Mesendoderm (in vitro differentiated cells): ENCODE results near the gene ITPR3. TPM values are rescaled to one million over a fixed set of nuclear protein-coding genes. Genes with fewer than 3 reads are reported as not detected.

Experiments used
- DNase-seq: peaks from one replicate; pipeline ENCODE4 v3.0.0; 2013
- H2AK5ac ChIP-seq: 2 replicates; pipeline ENCODE4 v1.6.1; 2013; ENCODE audit warnings: low read length, inconsistent platforms
- H2BK120ac ChIP-seq: 2 replicates; pipeline ENCODE4 v1.6.1; 2013; ENCODE audit warnings: low read depth, mild to moderate bottlenecking, low read length, moderate library complexity, mixed read lengths
- H2BK15ac ChIP-seq: replicated peaks from 2 replicates; pipeline ENCODE4 v1.6.1; 2013; ENCODE audit warnings: low read depth, mild to moderate bottlenecking, moderate library complexity
- H2BK5ac ChIP-seq: 2 replicates; pipeline ENCODE4 v1.6.1; 2013; ENCODE audit warnings: low read length, inconsistent platforms
- H3K18ac ChIP-seq: 2 replicates; pipeline ENCODE4 v1.6.1; 2013; ENCODE audit warnings: mild to moderate bottlenecking, low read length, mixed read lengths
- H3K23ac ChIP-seq: one replicate; pipeline ENCODE4 v1.6.1; 2013; ENCODE audit warnings: low read length
- H3K27ac ChIP-seq: 2 replicates; pipeline ENCODE4 v1.5.1; 2013; ENCODE audit warnings: low read depth, mild to moderate bottlenecking, inconsistent platforms, low read length, moderate library complexity
- H3K27me3 ChIP-seq: 2 replicates; pipeline ENCODE4 v1.6.1; 2013; ENCODE audit warnings: low read length, control low read depth, mild to moderate bottlenecking, inconsistent platforms; ENCODE audit not compliant: insufficient read depth, poor library complexity
- H3K36me3 ChIP-seq: 2 replicates; pipeline ENCODE4 v1.6.1; 2013; ENCODE audit warnings: low read length, inconsistent platforms; ENCODE audit not compliant: control insufficient read depth, insufficient read depth
- H3K4ac ChIP-seq: one replicate; pipeline ENCODE4 v1.6.1; 2013; ENCODE audit warnings: low read depth, mild to moderate bottlenecking, low read length, moderate library complexity
- H3K4me1 ChIP-seq: 2 replicates; pipeline ENCODE4 v1.6.1; 2013; ENCODE audit warnings: low read depth, low read length, inconsistent platforms; ENCODE audit not compliant: control insufficient read depth
- H3K4me2 ChIP-seq: 2 replicates; pipeline ENCODE4 v1.6.1; 2013; ENCODE audit warnings: low read length
- H3K4me3 ChIP-seq: 2 replicates; pipeline ENCODE4 v1.5.1; 2013; ENCODE audit warnings: mild to moderate bottlenecking, low read length
- H3K56ac ChIP-seq: one replicate; pipeline ENCODE4 v1.6.1; 2013; ENCODE audit warnings: low read length
- H3K79me1 ChIP-seq: 2 replicates; pipeline ENCODE4 v1.6.1; 2013; ENCODE audit warnings: low read length, inconsistent platforms
- H3K79me2 ChIP-seq: 2 replicates; pipeline ENCODE4 v1.6.1; 2013; ENCODE audit warnings: mild to moderate bottlenecking, low read length; ENCODE audit not compliant: control insufficient read depth, insufficient read depth
- H3K9ac ChIP-seq: 2 replicates; pipeline ENCODE4 v1.6.1; 2013; ENCODE audit warnings: low read length, inconsistent platforms
- H4K5ac ChIP-seq: one replicate; pipeline ENCODE4 v1.6.1; 2013; ENCODE audit warnings: low read length
- H4K8ac ChIP-seq: one replicate; pipeline ENCODE4 v1.6.1; 2013; ENCODE audit warnings: low read depth, mild to moderate bottlenecking, control low read depth, low read length, moderate library complexity
- WGBS: extraction: QIAGEN DNeasy Blood & Tissue Kit; methylation state at CpG from one replicate; pipeline ENCODE4 v1.1.7; 2013; ENCODE audit warnings: low lambda C conversion rate, missing lambda C conversion rate; ENCODE audit not compliant: insufficient coverage; ENCODE audit errors: extremely low coverage; 5-methylcytosine and 5-hydroxymethylcytosine counted together
- polyA plus RNA-seq, 2 experiments: library from polyadenylated mRNA; stranded (reverse); fragments of 200-250 nt; gene quantifications; one replicate each; pipeline ENCODE4 v1.2.3, GENCODE V29; 2013

ITPR3 gene
- polyA plus RNA-seq (2013, experiment 1 of 2) = 9.8 TPM
- polyA plus RNA-seq (2013, experiment 2 of 2) = 9.6 TPM

DNA sequence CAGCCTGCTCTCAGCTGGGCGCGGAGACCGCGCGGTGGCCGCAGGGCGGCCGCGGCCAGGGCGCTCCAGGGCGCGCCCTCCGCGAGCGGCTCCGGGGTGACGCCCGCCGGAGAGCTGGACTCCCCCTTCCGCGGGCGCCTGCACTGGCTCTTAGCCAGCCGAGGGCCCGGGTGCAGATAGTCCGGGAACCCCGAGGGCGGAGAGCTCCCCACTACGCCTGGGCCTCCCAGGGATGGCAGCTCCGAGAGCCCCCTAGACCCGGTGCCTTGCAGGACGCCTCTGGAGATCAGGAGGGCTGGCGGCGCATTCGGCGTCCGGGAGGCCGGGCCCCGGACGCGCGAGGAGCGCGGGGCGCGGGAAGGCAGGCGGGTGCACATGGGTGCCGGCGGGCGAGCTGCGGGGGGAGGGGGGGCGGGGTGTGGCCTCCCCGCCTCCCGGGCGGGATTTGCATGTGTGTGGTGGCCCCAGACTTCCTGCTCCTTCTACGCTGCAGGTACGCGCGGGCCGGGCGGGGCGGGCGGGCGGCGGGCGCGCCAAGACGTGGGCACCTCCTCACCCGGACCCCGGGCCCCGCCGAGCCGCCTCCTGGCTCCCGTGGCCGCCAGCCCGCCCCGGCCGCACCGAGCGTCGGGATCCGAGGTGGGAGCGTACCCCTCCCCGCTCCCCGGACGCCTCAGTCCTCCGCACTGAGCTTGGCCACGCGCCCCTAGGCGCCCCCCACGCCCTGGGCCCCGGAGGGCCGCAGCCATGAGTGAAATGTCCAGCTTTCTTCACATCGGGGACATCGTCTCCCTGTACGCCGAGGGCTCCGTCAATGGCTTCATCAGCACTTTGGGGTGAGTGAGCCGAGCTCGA is at the start of gene ITPR3:
Gene ITPR3, plus strand, starts transcription at position 467 of the 855 bp plus-strand sequence. Its CDS starts 281 bp downstream, at position 748.
- peaks cover 4% of the 10 kb centered on the region for H3K79me1 ChIP-seq
- peak within 1 kb of the TSS; percentile 78 for H3K4me3 ChIP-seq
- peak within 1 kb of the TSS; percentile 98 for H3K4me2 ChIP-seq
- H3K4me1 ChIP-seq = peaks cover 2% of the 10 kb centered on the region
- no peaks in the 10 kb centered on the region for H3K36me3 ChIP-seq
- no peak within 1 kb of the TSS for H2AK5ac ChIP-seq
- H2BK5ac ChIP-seq = no peak within 1 kb of the TSS
- H2BK120ac ChIP-seq = peak within 1 kb of the TSS; percentile 19
- WGBS = no CpG with 5 or more reads among the region's 99 CpGs
- no peak within 1 kb of the TSS for H4K5ac ChIP-seq
- H4K8ac ChIP-seq = no peak within 1 kb of the TSS
- H3K27me3 ChIP-seq = no peaks in the 10 kb centered on the region
- no peak within 1 kb of the TSS for H2BK15ac ChIP-seq
- DNase-seq = no peak
- peak within 1 kb of the TSS; percentile 24 for H3K23ac ChIP-seq
- H3K4ac ChIP-seq = peak within 1 kb of the TSS; percentile 75
- no peaks in the 10 kb centered on the region for H3K79me2 ChIP-seq
- H3K18ac ChIP-seq = peak within 1 kb of the TSS; percentile 94
- peak within 1 kb of the TSS; percentile 92 for H3K56ac ChIP-seq
- peak within 1 kb of the TSS; percentile 52 for H3K27ac ChIP-seq
- H3K9ac ChIP-seq = peak within 1 kb of the TSS; percentile 93

DNA sequence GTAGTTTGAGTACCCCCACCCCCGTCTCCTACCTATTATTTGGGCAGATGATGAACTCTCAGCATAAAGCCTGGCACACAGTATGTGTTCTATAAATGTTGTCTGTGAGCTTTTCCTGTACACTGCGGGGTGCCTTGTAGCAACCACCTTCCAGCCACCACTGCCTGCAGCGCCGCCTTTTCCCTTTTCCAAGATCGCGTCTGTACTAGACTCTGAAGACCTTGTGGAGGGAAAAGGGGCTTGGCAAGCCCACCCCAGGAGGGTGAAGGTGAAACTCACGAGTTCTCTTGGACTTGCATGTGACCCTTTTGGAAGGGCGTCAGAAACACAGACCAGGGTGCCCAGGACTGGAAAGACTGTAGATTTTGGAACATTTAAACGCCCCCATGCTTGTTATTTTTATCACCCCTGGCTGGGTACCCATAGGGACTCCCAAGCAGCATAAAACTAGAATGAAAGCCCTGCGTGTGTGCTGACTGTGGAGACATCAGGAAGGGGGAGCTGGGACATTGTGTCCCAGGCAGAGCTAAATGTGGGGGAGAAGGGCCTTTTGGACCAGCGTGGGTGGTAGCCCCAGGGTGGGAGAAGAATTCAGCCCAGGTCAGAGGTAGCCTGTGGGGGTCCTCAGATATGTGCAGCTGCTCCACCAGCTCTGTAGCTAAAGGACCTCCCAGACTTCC is 49.3 kb upstream of the ITPR3 start:
- Histone ChIP-seq H3K18ac (no peak overlapping the region), H3K79me1 (no peaks in the 10 kb centered on the region), H4K8ac (no peak overlapping the region), H4K5ac (no peak overlapping the region), H3K4me1 (no peaks in the 10 kb centered on the region), H3K4me2 (peak overlapping the region; percentile 50), H3K4ac (no peak overlapping the region), H2AK5ac (no peak overlapping the region), H2BK5ac (no peak overlapping the region), H3K9ac (peak overlapping the region; percentile 58), H3K36me3 (peaks cover 2% of the 10 kb centered on the region), H3K79me2 (no peaks in the 10 kb centered on the region), H2BK120ac (no peak overlapping the region), H2BK15ac (no peak overlapping the region), H3K56ac (peak overlapping the region; percentile 80), H3K23ac (no peak overlapping the region), H3K27ac (no peak overlapping the region), H3K4me3 (no peak overlapping the region), H3K27me3 (no peaks in the 10 kb centered on the region)
- no peak for DNase-seq
- no CpG with 5 or more reads among the region's 11 CpGs for WGBS

DNA sequence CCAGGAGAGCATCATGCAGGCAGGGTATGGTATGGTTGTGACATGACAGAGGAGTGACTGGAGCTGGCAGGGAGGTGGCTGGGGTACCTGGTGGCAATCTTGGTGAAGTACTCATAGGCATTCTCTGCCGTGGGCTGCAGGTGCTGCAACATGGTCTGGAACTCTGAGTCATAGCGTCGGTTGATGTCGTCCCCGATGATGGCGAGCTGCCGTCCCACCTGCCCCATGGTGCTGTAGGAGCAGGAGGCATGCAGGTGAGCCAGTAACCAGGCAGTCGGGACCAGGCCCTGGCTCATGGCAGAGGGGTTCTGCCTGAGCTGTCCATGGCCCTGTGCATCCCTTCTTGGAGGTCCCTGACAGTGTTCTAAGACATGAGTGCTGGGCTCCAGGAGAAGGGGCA is 45.9 kb upstream of the ITPR3 start:
- no peak overlapping the region for H3K4me3 ChIP-seq
- H3K18ac ChIP-seq = no peak overlapping the region
- DNase-seq = no peak
- H2BK15ac ChIP-seq = no peak overlapping the region
- no peak overlapping the region for H2AK5ac ChIP-seq
- H3K79me1 ChIP-seq = peaks cover 12% of the 10 kb centered on the region
- no peak overlapping the region for H4K8ac ChIP-seq
- H4K5ac ChIP-seq = no peak overlapping the region
- no CpG with 5 or more reads among the region's 8 CpGs for WGBS
- H3K27ac ChIP-seq = no peak overlapping the region
- H2BK120ac ChIP-seq = no peak overlapping the region
- no peak overlapping the region for H3K56ac ChIP-seq
- no peaks in the 10 kb centered on the region for H3K27me3 ChIP-seq
- H3K36me3 ChIP-seq = peaks cover 5% of the 10 kb centered on the region
- H3K4me2 ChIP-seq = no peak overlapping the region
- H3K79me2 ChIP-seq = peaks cover 16% of the 10 kb centered on the region
- H3K4me1 ChIP-seq = no peaks in the 10 kb centered on the region
- H3K9ac ChIP-seq = no peak overlapping the region
- no peak overlapping the region for H3K23ac ChIP-seq
- no peak overlapping the region for H3K4ac ChIP-seq
- H2BK5ac ChIP-seq = no peak overlapping the region

- Histone ChIP-seq H3K56ac (no peak overlapping the region), H3K79me1 (peaks cover 12% of the 10 kb centered on the region), H2BK15ac (no peak overlapping the region), H3K79me2 (peaks cover 16% of the 10 kb centered on the region), H4K8ac (no peak overlapping the region), H4K5ac (no peak overlapping the region), H3K4me2 (no peak overlapping the region), H2AK5ac (no peak overlapping the region), H2BK120ac (no peak overlapping the region), H3K4ac (no peak overlapping the region), H3K36me3 (peaks cover 5% of the 10 kb centered on the region), H3K9ac (no peak overlapping the region), H2BK5ac (no peak overlapping the region), H3K27me3 (no peaks in the 10 kb centered on the region), H3K23ac (no peak overlapping the region), H3K4me1 (no peaks in the 10 kb centered on the region), H3K18ac (no peak overlapping the region), H3K27ac (no peak overlapping the region), H3K4me3 (no peak overlapping the region)
- WGBS = no CpG with 5 or more reads among the region's 11 CpGs
- DNase-seq = no peak
Observed at GRCh38 chr6:33576668-33577067, 44.5 kb upstream of the ITPR3 start.

GRCh38 chr6:33577106-33577535 is 44.0 kb upstream of the ITPR3 start:
- Histone ChIP-seq H3K79me2 (peaks cover 16% of the 10 kb centered on the region), H3K56ac (no peak overlapping the region), H3K4me2 (no peak overlapping the region), H3K23ac (no peak overlapping the region), H3K27ac (no peak overlapping the region), H4K5ac (no peak overlapping the region), H3K27me3 (no peaks in the 10 kb centered on the region), H2BK5ac (no peak overlapping the region), H2BK15ac (no peak overlapping the region), H3K4ac (no peak overlapping the region), H3K36me3 (peaks cover 5% of the 10 kb centered on the region), H4K8ac (no peak overlapping the region), H3K79me1 (peaks cover 12% of the 10 kb centered on the region), H3K9ac (no peak overlapping the region), H2BK120ac (no peak overlapping the region), H3K4me3 (no peak overlapping the region), H3K18ac (no peak overlapping the region), H2AK5ac (no peak overlapping the region), H3K4me1 (no peaks in the 10 kb centered on the region)
- WGBS = no CpG with 5 or more reads among the region's 9 CpGs
- no peak for DNase-seq
